DND-41 (cell line): ENCODE data around the gene DRAM1.
"Not testable (repeated sequence)": the region's sequence is repeated elsewhere in the genome, so short reads cannot be mapped to it uniquely, and the experiment has no call there.

ENCODE experiments used
- ATAC-seq: fragments of 200-7000 bp; cut with Tn5 transposase; 3 replicates; pipeline ENCODE4 v1.9.1; 2021; ENCODE audit warnings: low read depth; ENCODE audit not compliant: insufficient read depth
- DNase-seq: peaks from one replicate; pipeline ENCODE4 v3.0.0-alpha.2; 2020
- H2AFZ ChIP-seq: 2 replicates; pipeline ENCODE4 v1.6.0; 2012; ENCODE audit warnings: low read depth, low read length
- H3K27ac ChIP-seq: 2 replicates; pipeline ENCODE4 v1.5.1; 2012; ENCODE audit warnings: low read length, inconsistent platforms
- H3K27me3 ChIP-seq: fragments of 200-600 bp; sonication (generic); 2 replicates; pipeline ENCODE4 v1.6.0; 2012; ENCODE audit warnings: low read length, mild to moderate bottlenecking, inconsistent platforms; ENCODE audit not compliant: insufficient read depth, poor library complexity
- H3K36me3 ChIP-seq: 2 replicates; pipeline ENCODE4 v1.5.1; 2012; ENCODE audit warnings: low read length, inconsistent platforms; ENCODE audit not compliant: insufficient read depth
- H3K4me1 ChIP-seq: 2 replicates; pipeline ENCODE4 v1.5.1; 2012; ENCODE audit warnings: mild to moderate bottlenecking, low read length; ENCODE audit not compliant: insufficient read depth
- H3K4me2 ChIP-seq: 2 replicates; pipeline ENCODE4 v1.6.0; 2012; ENCODE audit warnings: mild to moderate bottlenecking, moderate library complexity, low read length, inconsistent platforms; ENCODE audit not compliant: insufficient read depth
- H3K4me3 ChIP-seq, 2 experiments: fragments of 200-600 bp in 1 of 2; shearing (Covaris generic) in 1 of 2; 2 replicates each; pipeline ENCODE4 v1.5.1; 2012 to 2016; ENCODE audit warnings: inconsistent platforms in 2 of 2, low read length in 2 of 2, mild to moderate bottlenecking in 2 of 2, low read depth in 1 of 2, moderate library complexity in 1 of 2
- H3K79me2 ChIP-seq: 2 replicates; pipeline ENCODE4 v1.6.0; 2012; ENCODE audit warnings: low read length, inconsistent platforms; ENCODE audit not compliant: insufficient read depth
- H3K9ac ChIP-seq: 2 replicates; pipeline ENCODE4 v1.6.0; 2012; ENCODE audit warnings: low read depth, mild to moderate bottlenecking, inconsistent platforms, low read length, moderate library complexity
- H3K9me3 ChIP-seq: 2 replicates; pipeline ENCODE4 v1.5.1; 2012; ENCODE audit warnings: low read length, moderate library complexity, mild to moderate bottlenecking, inconsistent platforms; ENCODE audit not compliant: insufficient read depth, severe bottlenecking
- H4K20me1 ChIP-seq: 2 replicates; pipeline ENCODE4 v1.6.0; 2012; ENCODE audit warnings: low read length; ENCODE audit not compliant: insufficient read depth
- CTCF ChIP-seq: IDR thresholded peaks from 2 replicates; pipeline ENCODE4 v1.5.1; 2012; ENCODE audit warnings: borderline replicate concordance, low read length, moderate library complexity, mild to moderate bottlenecking; ENCODE audit not compliant: poor library complexity, severe bottlenecking; ENCODE audit errors: extremely low read depth
- EZH2 ChIP-seq: IDR thresholded peaks from 3 replicates; pipeline ENCODE4 v1.6.1; 2012; ENCODE audit warnings: borderline replicate concordance, low read depth, mild to moderate bottlenecking, moderate library complexity, low read length, inconsistent platforms; ENCODE audit not compliant: severe bottlenecking

Gene DRAM1

GRCh38 chr12:101908395-101908794 lies 31.0 kb downstream of the DRAM1 start:
- Histone ChIP-seq H3K9me3 (no peaks in the 10 kb centered on the region), H3K27ac (no peak overlapping the region), H3K9ac (no peak overlapping the region), H2AFZ (no peak overlapping the region), H3K79me2 (no peaks in the 10 kb centered on the region), H3K4me2 (no peak overlapping the region), H3K4me3 (no peak overlapping the region), H3K36me3 (no peaks in the 10 kb centered on the region), H3K27me3 (peaks cover 2% of the 10 kb centered on the region), H4K20me1 (no peaks in the 10 kb centered on the region), H3K4me1 (no peaks in the 10 kb centered on the region)
- TF ChIP-seq CTCF: no peak
- no peak for TF ChIP-seq EZH2
- no peak for DNase-seq
- ATAC-seq: no peak

GRCh38 chr12:101909646-101910045 lies 32.3 kb downstream of the DRAM1 start:
- ATAC-seq: no peak
- Histone ChIP-seq H3K36me3 (no peaks in the 10 kb centered on the region), H3K9ac (no peak overlapping the region), H3K27ac (no peak overlapping the region), H3K4me1 (no peaks in the 10 kb centered on the region), H4K20me1 (no peaks in the 10 kb centered on the region), H3K4me3 (no peak overlapping the region), H3K4me2 (no peak overlapping the region), H2AFZ (no peak overlapping the region), H3K27me3 (peaks cover 2% of the 10 kb centered on the region), H3K9me3 (no peaks in the 10 kb centered on the region), H3K79me2 (no peaks in the 10 kb centered on the region)
- DNase-seq: no peak
- TF ChIP-seq EZH2: no peak
- TF ChIP-seq CTCF: no peak

GRCh38 chr12:101915841-101916240 lies 38.5 kb downstream of the DRAM1 start:
- H3K9ac ChIP-seq: no peak overlapping the region
- no peak overlapping the region for H3K4me3 ChIP-seq
- H3K9me3 ChIP-seq: no peaks in the 10 kb centered on the region
- H3K79me2 ChIP-seq: no peaks in the 10 kb centered on the region
- ATAC-seq: no peak
- H3K4me1 ChIP-seq: no peaks in the 10 kb centered on the region
- no peaks in the 10 kb centered on the region for H3K27me3 ChIP-seq
- no peak for DNase-seq
- no peaks in the 10 kb centered on the region for H3K36me3 ChIP-seq
- H3K4me2 ChIP-seq: no peak overlapping the region
- H2AFZ ChIP-seq: no peak overlapping the region
- no peak overlapping the region for H3K27ac ChIP-seq
- H4K20me1 ChIP-seq: no peaks in the 10 kb centered on the region
- TF ChIP-seq EZH2 (no peak), CTCF (no peak)

- H3K27me3 ChIP-seq, H3K9ac ChIP-seq, DNase-seq, H3K27ac ChIP-seq, H3K4me1 ChIP-seq, ATAC-seq, H4K20me1 ChIP-seq, H3K36me3 ChIP-seq, H3K9me3 ChIP-seq, H3K79me2 ChIP-seq, H2AFZ ChIP-seq, H3K4me2 ChIP-seq, H3K4me3 ChIP-seq: not testable (repeated sequence)
Observed at GRCh38 chr12:101918805-101919204, 41.4 kb downstream of the DRAM1 start.
